GM20000 (cell line): ENCODE results near the gene PGA5.
"Not testable (repeated sequence)": the region's sequence is repeated elsewhere in the genome, so short reads cannot be mapped to it uniquely, and the experiment has no call there.

ENCODE experiments used
- DNase-seq: peaks from one replicate; pipeline ENCODE4 v3.0.0; 2012; ENCODE audit warnings: low spot score
- CTCF ChIP-seq: IDR thresholded peaks from 2 replicates; pipeline ENCODE4 v1.5.1; 2012; ENCODE audit warnings: mild to moderate bottlenecking, control low read depth; ENCODE audit errors: extremely low read depth, missing control alignments

PGA5 gene

DNA sequence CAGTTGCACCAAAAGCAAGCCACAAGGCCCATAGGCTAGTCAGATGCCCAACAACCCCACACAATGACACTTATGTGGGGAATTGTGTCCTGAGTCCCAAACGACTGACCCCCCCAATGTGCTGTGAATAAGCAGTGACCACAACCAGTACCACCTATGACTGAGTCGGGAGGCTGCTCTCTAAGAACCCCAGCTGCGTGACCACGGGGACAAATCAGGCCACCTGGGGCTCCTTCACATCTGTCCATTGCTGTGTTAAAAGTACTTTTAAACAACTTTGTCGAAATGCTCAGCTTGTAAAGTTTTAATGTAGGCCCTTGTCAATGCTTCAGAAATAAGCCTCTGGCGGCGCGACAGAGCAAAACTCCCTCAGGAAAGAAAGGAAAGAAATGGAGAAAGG, 687 bp upstream of the PGA5 start:
- DNase-seq: not testable (repeated sequence)

GRCh38 chr11:61241526-61241925, 551 bp downstream of the PGA5 start:
- not testable (repeated sequence) for DNase-seq

GRCh38 chr11:61245284-61245964, 4.4 kb downstream of the PGA5 start:
- DNase-seq: not testable (repeated sequence)

- not testable (repeated sequence) for DNase-seq
Observed at GRCh38 chr11:61248071-61248470, 7.1 kb downstream of the PGA5 start.

- DNase-seq: not testable (repeated sequence)
Observed at GRCh38 chr11:61249201-61249600, 8.2 kb downstream of the PGA5 start.

DNA sequence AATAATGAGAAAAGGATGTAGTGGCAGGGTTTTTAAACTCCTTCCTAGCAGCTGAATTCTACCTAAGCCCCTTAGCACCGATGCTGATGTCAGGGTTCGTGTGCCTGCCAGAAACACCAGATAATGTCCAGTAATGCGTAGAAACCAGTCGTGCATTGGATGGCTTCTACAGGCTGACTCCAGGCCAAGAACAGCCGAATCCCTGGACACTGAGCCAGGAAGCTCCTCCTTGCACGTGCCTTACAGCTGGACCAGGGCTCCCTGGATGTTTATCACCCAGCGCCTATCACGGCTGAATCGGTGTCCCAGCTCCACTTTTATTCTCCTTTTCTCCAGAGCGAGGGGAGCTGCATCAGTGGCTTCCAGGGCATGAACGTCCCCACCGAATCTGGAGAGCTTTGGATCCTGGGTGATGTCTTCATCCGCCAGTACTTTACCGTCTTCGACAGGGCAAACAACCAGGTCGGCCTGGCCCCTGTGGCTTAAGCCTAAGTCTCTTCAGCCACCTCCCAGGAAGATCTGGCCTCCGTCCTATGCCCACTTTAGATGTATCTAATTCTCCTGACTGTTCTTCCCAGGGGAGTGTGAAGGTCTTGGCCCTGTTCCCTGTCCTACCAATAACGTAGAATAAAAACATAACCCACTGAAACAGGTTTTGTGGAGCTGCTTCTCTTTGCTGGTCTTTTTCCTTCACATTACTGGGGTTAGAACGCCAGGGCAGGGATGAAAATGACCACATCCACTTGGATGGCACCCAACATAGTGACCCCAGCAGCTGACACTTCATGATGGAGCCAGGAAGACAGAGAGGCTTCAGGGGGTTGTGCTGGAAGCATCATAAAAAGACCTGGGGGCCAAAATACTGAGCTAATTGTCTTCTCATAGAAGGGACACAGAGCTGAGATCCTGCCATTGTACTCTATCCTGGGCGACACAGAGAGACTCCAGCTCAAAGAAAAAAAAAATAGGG, 10.1 kb downstream of the PGA5 start:
- not testable (repeated sequence) for DNase-seq

GRCh38 chr11:61252332-61252731, 11.4 kb downstream of the PGA5 start:
- not testable (repeated sequence) for DNase-seq

GRCh38 chr11:61254403-61255025, 13.5 kb downstream of the PGA5 start:
- DNase-seq: peak; percentile 87
- TF ChIP-seq CTCF: peak; percentile 94

- TF ChIP-seq CTCF: no peak
- no peak for DNase-seq
Observed at GRCh38 chr11:61256710-61257482, 15.9 kb downstream of the PGA5 start.

DNA sequence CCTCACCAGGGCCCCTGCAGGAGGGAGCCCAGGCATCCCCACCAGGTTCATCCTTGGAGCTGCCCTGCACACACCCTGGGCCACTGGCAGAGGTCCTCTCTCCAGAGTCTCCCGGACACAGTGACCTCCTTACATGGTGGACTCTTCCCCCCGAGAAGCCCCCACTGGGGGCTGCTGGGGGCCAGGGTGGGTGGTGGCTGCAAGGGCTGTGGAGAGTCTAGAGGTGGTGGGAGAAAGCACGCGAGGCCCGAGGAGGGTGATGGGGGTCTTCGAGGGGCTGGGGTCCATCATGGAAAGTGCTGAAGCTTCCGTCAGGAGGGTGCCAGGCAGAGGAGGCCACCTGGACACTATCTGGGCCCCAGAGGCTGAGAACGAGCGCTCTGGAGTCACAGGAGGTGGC, 17.6 kb downstream of the PGA5 start:
- no peak for DNase-seq
- no peak for TF ChIP-seq CTCF

- DNase-seq: no peak
- TF ChIP-seq CTCF: no peak
Observed at GRCh38 chr11:61259363-61259762, 18.4 kb downstream of the PGA5 start.
